ACHN (cell line): ENCODE measurements around the gene HES5.

Source experiments
- DNase-seq: peaks from one replicate; pipeline ENCODE4 v3.0.0-alpha.2; 2015
- in situ Hi-C: cut with HindIII; loops from 2 replicates; pipeline ENCODE4 v1.10.0; 2017; ENCODE audit warnings: low sequenced_read_pairs, low pct_ligation_motif_present, low pct_unique_long_range_greater_than_20kb

Gene HES5

GRCh38 chr1:2496746-2497145, 33.3 kb downstream of the HES5 start:
- DNase-seq = no peak
- in situ Hi-C loops = no loop called here

- peak; percentile 14 for DNase-seq
- in situ Hi-C loops = no loop called here
These were observed 33.9 kb downstream of the HES5 start for GRCh38 chr1:2496087-2496622.

- no peak for DNase-seq
These were observed 34.5 kb downstream of the HES5 start for GRCh38 chr1:2495546-2495945.

GRCh38 chr1:2495026-2495425, 35.0 kb downstream of the HES5 start:
- in situ Hi-C loops = no loop called here
- DNase-seq = no peak

More at GRCh38 chr1:2495546-2495945, 34.5 kb downstream of the HES5 start:
- in situ Hi-C loops = no loop called here

- in situ Hi-C loops = no loop called here
- DNase-seq = peak; percentile 57
These were observed 35.8 kb downstream of the HES5 start for GRCh38 chr1:2494323-2494693.

- in situ Hi-C loops = no loop called here
- DNase-seq = no peak
These were observed 36.3 kb downstream of the HES5 start for GRCh38 chr1:2493691-2494322.

- in situ Hi-C loops = no loop called here
- DNase-seq = no peak
These were observed 36.8 kb downstream of the HES5 start for GRCh38 chr1:2493218-2493617.

GRCh38 chr1:2492091-2492490, 38.0 kb downstream of the HES5 start:
- no peak for DNase-seq
- in situ Hi-C loops = no loop called here

GRCh38 chr1:2489615-2490014, 40.4 kb downstream of the HES5 start:
- no peak for DNase-seq
- in situ Hi-C loops = no loop called here

GRCh38 chr1:2488688-2489087, 41.4 kb downstream of the HES5 start:
- no peak for DNase-seq
- in situ Hi-C loops = no loop called here

- no peak for DNase-seq
- in situ Hi-C loops = no loop called here
These were observed 43.5 kb downstream of the HES5 start for GRCh38 chr1:2486558-2486957.

GRCh38 chr1:2486041-2486440, 44.0 kb downstream of the HES5 start:
- in situ Hi-C loops = no loop called here
- no peak for DNase-seq

- in situ Hi-C loops = no loop called here
These were observed 46.1 kb downstream of the HES5 start for GRCh38 chr1:2483970-2484369.

GRCh38 chr1:2483026-2483425, 47.0 kb downstream of the HES5 start:
- in situ Hi-C loops = no loop called here
- no peak for DNase-seq

More at GRCh38 chr1:2483970-2484369, 46.1 kb downstream of the HES5 start:
- no peak for DNase-seq

GRCh38 chr1:2482588-2482987, 47.5 kb downstream of the HES5 start:
- in situ Hi-C loops = no loop called here
- no peak for DNase-seq

GRCh38 chr1:2481885-2482284, 48.2 kb downstream of the HES5 start:
- DNase-seq = no peak
- in situ Hi-C loops = no loop called here

GRCh38 chr1:2480986-2481364, 49.1 kb downstream of the HES5 start:
- DNase-seq = no peak
- in situ Hi-C loops = no loop called here

- in situ Hi-C loops = no loop called here
- DNase-seq = no peak
These were observed 49.7 kb downstream of the HES5 start for GRCh38 chr1:2480236-2480985.

GRCh38 chr1:2479618-2480017, 50.4 kb downstream of the HES5 start:
- no peak for DNase-seq
- in situ Hi-C loops = no loop called here

GRCh38 chr1:2479186-2479585, 50.9 kb downstream of the HES5 start:
- in situ Hi-C loops = no loop called here
- no peak for DNase-seq
